Stimulated activated CD4-positive, alpha-beta T cell treated with anti-CD3 and anti-CD28 coated beads, TNF-alpha, amount 100 ng/mL, for 4 hours (primary cell): ENCODE measurements around the gene RNMT.
"Not testable (repeated sequence)": the region's sequence is repeated elsewhere in the genome, so short reads cannot be mapped to it uniquely, and the experiment has no call there.

Source experiments
- DNase-seq, 3 experiments: peaks; one replicate each; pipeline ENCODE4 v3.0.0-alpha.2; 2020; ENCODE audit warnings: low read depth in 3 of 3

RNMT gene

GRCh38 chr18:13726232-13726971 lies at the start of gene RNMT, which contains the start of gene FAM210A:
Gene RNMT, plus strand, starts transcription at chr18:13726673. Its CDS starts 4,845 bp downstream, at chr18:13731518.
Gene FAM210A, minus strand, starts transcription at chr18:13726558. Its CDS starts 44,481 bp downstream, at chr18:13682077.
- peak; percentile 77 to 89 (median 89) for DNase-seq

GRCh38 chr18:13677350-13677749 lies 49.1 kb upstream of the RNMT start:
- DNase-seq = not testable (repeated sequence)

DNA sequence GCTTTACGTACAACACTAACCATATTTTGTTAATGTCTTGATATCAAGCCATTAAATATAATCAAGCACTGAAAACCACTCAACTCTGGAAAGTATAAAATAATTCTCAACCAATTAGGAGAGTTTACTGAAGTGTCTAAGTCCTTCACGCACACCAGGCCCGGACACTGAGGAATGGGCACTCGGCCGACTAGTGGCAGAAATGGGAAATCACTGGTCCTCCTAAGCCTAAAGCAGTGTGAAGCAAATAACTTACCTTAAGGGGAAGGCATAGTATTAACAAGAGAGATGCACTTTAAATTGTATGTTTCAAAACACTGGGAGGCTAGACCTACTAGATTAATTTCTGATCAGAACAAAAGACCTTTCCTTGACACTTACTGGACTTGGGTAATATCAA lies 45.9 kb upstream of the RNMT start:
- no peak for DNase-seq

DNA sequence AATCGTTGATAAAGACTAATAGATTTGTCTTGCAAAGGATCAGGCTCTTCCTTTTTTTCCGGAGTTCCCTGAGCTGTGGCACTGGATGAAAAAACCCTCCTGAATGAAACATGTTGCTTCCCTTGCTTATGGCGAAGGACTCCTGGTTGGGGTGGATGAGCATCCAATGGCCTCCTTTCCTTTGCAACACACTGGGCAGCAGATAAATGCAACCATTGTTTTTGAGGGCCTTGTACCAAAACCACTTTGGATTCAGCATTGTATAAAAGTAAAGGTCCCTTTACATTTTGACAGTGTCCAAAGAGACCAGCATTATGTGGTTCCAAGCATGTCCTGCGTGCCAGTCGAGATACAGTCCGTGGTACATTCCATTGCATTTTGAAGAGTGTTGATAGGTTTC lies 44.8 kb upstream of the RNMT start:
- DNase-seq = no peak

DNA sequence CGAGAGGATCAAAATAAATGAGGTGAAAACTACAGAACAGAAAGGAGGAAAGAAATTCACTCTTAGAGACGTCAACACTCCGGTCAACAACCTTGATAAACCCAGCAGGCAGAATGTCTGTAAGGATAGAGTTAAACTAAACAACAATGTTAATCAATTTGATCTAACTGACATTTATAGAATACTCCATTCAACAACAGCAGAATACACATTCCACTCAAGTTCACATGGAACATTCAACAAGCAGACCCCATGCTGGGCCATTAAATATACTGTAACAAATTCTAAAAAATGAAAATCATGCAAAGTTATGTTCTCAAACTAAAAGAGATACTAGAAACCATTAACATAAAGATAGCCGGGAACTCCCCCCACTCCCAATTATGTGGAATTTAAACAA lies 41.9 kb upstream of the RNMT start:
- no peak for DNase-seq

DNA sequence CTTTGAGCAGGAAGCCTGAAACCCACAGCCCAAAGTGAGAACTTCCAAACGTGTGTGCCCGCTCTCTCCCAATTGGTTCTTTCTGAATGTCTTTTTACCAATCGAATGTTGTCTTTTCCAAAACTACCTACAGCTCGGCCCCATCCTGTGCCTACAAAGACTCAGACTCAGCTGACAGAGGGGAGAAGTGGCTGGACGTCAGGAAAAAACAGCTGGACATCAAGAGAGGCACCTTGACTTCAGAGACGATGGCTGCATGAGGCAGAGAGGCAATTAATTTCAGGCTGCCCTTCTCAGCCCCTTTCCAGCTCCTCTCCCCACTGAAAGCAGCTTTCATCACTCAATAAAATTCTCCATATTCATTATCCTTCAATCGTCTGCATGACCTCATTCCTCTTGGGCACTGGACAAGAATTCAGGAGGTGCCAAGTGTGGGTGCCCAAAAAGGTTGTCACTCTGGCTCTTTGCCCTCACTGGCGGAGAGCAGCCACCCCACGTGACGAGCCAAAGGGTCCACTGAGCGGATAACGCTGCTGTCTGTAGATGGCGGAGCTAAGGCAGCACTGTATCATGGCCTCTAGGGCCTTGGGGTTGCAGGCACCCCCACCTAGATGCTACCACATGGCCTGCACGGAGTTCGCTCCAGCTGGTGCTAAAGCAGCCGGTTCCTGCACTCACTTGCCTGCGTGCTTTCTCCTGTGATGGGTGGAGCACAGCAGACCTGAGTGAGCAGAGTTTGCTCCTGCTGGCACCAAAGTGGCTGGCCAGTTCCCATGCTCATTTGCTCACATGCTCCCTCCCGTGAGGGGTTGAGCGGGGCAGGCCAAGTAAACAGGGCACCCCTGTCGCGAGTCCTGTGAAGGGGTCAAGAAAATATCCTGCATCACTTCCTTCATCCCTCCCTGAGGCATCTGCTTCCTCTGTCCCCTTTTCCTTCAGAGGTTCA lies 38.0 kb upstream of the RNMT start:
- no peak for DNase-seq

DNA sequence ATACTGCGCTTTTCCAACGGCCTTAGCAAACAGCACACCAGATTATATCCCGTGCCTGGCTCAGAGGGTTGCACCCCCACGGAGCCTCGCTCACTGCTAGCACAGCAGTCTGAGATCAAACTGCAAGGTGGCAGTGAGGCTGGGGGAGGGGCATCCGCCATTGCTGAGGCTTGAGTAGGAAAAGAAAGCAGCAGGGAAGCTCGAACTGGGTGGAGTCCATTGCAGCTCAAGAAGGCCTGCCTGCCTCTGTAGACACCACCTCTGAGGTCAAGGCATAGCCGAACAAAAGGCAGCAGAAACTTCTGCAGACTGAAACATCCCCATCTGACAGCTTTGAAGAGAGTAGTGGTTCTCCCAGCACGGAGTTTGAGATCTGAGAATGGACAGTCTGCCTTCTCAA lies 36.4 kb upstream of the RNMT start:
- not testable (repeated sequence) for DNase-seq

GRCh38 chr18:13695337-13695736 lies 31.1 kb upstream of the RNMT start:
- not testable (repeated sequence) for DNase-seq

DNA sequence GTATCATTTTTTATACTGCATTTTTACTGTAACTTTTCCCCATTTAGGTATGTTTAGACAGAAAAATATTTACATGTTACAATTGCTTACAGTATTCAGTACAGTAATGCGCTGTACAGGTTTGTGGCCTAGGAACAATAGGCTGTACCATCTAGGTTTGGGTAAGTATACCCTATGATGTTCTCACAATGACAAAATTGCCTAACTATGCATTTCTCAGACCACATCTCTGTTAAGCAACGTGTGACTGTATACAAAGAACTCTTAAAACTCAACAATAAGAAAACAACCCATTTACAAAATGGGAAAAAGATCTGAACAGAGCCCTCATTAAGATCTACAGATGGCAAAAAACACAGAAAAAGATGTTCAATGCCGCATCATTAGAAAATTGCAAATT lies 29.5 kb upstream of the RNMT start:
- DNase-seq = no peak

DNA sequence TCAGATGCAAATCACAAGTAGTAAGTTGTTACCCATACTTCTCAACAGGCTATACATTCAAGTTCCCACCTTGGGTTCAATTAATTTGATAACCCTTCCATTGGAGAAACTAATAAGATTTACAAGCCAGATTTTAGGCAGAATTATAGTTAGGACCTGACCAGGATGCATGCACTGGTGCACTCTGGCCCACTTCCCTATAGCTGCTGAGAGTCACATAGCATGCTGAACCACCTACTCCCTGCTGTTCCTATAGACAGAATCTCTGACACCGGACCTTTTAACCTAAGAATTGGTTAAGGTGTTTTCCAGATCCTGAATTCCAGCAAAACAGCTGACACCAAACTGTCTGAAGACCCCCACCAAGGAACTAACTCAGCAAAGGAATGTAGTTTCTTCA lies 26.3 kb upstream of the RNMT start:
- no peak for DNase-seq

- no peak for DNase-seq
Measured at GRCh38 chr18:13703899-13704298, 22.6 kb upstream of the RNMT start.

GRCh38 chr18:13710414-13710831 lies 16.1 kb upstream of the RNMT start:
- no peak for DNase-seq

- no peak for DNase-seq
Measured at GRCh38 chr18:13712400-13713131, 13.9 kb upstream of the RNMT start.

DNA sequence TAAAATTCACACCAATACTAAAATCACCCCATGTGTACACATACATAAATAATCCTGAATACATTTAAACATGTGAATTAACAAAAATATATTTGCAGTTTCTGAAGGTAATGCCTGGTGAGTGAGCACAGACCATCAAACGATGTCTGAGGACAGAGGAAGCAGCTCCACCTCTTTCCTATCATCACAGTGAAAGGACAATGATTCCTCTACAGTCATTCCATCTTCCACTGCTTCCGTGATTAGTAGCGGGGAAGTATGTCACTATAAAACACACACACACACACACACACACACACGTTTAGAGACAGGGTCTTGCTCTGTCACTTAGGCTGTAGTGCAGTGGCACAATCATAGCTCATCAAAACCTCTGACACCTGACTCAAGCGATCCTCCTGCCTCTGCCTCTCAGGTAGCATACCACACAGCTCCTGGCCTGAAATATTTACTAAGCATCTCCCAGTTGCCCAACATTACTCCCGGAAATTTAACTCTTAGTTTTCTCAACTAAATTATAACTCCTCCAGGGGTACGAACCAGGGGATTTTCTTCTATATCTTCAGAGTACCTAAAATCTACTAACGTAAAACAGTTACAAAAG lies 12.9 kb upstream of the RNMT start:
- no peak for DNase-seq

DNA sequence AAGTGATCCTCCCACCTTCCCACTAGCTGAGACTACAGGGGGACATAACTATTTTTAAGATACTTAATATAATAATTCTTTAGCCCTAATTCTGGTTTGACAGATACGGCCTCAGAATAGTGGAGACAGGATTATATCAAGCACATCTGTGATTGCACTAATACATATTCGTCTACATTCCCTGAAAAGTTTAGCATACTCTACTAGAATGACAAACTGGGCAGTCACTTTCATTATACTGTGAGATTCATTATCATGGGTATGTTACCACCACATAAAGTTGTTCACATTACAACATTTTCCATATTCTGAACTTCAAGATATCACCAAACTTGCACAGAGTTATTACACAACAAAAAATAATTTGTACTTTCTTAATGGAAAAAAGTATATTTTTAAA lies 11.1 kb upstream of the RNMT start:
- no peak for DNase-seq

- no peak for DNase-seq
Measured at GRCh38 chr18:13716916-13717315, 9.6 kb upstream of the RNMT start.

GRCh38 chr18:13720123-13720522 lies 6.3 kb upstream of the RNMT start:
- DNase-seq = no peak

DNA sequence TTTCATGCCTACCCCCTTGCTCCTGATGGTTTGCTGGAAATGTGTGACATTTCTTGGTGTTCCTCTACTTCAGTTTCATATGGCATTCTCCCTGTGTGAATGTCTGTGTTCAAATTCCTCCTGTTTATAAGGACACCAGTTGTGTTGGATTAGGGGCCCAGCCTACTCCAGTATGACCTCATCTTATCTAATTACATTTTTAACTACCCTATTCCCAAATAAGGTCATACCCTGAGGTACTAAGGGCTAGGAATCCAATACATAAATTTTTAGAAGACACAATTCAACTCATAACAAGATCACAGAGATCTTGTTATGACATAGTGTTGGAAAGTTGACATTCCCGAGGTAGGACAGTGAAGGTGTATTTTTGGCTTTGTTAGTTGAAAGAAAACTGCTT lies 5.6 kb upstream of the RNMT start:
- DNase-seq = no peak

DNA sequence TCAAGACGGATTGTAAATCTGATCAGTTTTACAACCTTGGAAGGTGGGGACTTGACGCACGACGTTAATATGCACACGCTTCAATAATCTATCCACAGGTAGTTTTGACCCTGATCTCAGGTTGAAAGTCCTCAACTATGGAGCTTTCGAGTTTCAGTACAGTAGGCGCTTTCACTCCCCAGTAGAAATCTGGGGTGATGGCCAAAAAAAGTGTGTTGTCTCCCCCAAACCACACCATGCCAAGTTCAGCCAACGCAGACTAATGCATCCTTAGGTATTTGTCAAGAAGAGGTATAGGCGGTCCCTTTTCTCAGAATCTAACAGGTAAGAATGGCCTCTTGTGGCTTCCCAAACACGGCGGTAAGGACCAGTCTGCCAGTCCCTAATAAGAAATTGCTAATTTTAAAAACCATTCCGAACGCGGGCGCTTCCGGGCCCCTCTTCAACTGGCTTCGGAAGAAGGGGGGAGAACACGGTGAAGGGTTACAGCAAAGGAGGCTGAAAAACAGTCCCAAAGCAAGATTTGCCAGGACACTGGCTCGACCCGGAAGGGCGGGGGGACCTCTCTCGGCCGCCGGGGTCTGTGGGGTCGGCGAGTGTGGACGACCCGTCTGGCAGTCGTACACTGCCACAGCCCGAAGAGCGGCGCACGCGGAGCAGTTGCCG lies 774 bp upstream of the RNMT start:
- DNase-seq = peak; percentile 0 to 6 (median 2)

- DNase-seq = peak in 1 of 3 experiments; percentile 3
Measured at GRCh38 chr18:13726972-13727331, 479 bp downstream of the RNMT start.

DNA sequence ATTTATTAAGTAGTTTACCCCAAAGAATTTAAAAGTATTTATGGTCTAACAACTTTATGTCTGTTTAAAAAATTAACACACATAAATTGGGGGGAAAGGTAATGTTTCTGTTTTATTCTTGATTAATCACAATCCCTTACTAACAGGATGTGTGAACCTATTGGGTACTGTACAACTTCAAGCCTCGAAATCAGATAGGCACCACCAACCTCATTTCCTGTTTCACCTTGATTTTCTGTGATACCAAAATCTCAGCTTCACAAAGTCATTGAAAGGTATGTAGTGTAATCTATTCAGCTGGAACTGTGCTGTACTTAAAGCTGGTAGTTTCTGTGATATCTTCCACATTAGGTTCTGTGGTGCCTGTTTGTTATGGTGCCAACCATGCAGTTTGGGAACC lies 4.0 kb downstream of the RNMT start:
- DNase-seq = no peak
